Heart right ventricle (tissue), 16 donors: ENCODE results near the gene PLA2G1B. TPM values are rescaled to one million over a fixed set of nuclear protein-coding genes. Genes with fewer than 3 reads are reported as not detected.
A peak's percentile ranks its signal among the peaks of the same experiment; 100 is the strongest.

Experiments
- ATAC-seq, 8 donors: fragments of 200-7000 bp; cut with Tn5 transposase; one replicate each; pipeline ENCODE4 v1.9.1; 2020; ENCODE audit warnings: mild to moderate bottlenecking in 8 of 8, moderate library complexity in 8 of 8, moderate number of reproducible peaks in 1 of 8
- DNase-seq, 2 donors: peaks; one replicate each; pipeline ENCODE4 v3.0.0-alpha.2; 2020
- H3K27ac ChIP-seq, 10 donors: fragments of 200-600 bp; sonication (generic) in 2 of 10; one replicate each; pipeline versions ENCODE4 v1.5.0 to v1.8.0; 2020 to 2022; ENCODE audit warnings: mild to moderate bottlenecking in 3 of 10
- H3K27me3 ChIP-seq, 7 donors: fragments of 200-600 bp; one replicate each; pipeline ENCODE4 v1.8.0; 2021 to 2022; ENCODE audit warnings: mild to moderate bottlenecking in 2 of 7
- H3K36me3 ChIP-seq, 9 donors: fragments of 200-600 bp; sonication (generic) in 1 of 9; one replicate each; pipeline versions ENCODE4 v1.5.0 to v1.8.0; 2020 to 2022; ENCODE audit warnings: mild to moderate bottlenecking in 2 of 9
- H3K4me1 ChIP-seq, 9 donors: fragments of 200-600 bp; sonication (generic) in 1 of 9; one replicate each; pipeline versions ENCODE4 v1.5.0 to v1.8.0; 2020 to 2022; ENCODE audit warnings: mild to moderate bottlenecking in 4 of 9
- H3K4me3 ChIP-seq, 10 donors: fragments of 200-600 bp; sonication (generic) in 2 of 10; one replicate each; pipeline versions ENCODE4 v1.5.0 to v1.8.0; 2020 to 2022; ENCODE audit warnings: mild to moderate bottlenecking in 7 of 10, moderate library complexity in 2 of 10
- H3K9me3 ChIP-seq, 11 donors: fragments of 200-600 bp in 10 of 11; sonication (generic) in 2 of 11; one replicate each; pipeline versions ENCODE4 v1.5.0 to v1.8.0; 2013 to 2022; ENCODE audit warnings: mild to moderate bottlenecking in 2 of 11, control low read depth in 1 of 11, moderate library complexity in 1 of 11
- CTCF ChIP-seq, 9 donors: fragments of 200-600 bp; sonication (generic) in 2 of 9; IDR thresholded peaks; one replicate each; pipeline versions ENCODE4 v1.5.0 to v1.8.0; 2021 to 2022; ENCODE audit warnings: antibody characterized with exemption in 9 of 9, mild to moderate bottlenecking in 5 of 9, moderate library complexity in 1 of 9
- WGBS, 2 donors: extraction: QIAGEN DNeasy Blood & Tissue Kit; methylation state at CpG; one replicate each; pipeline ENCODE4 v1.1.7; 2013; ENCODE audit warnings: inconsistent platforms in 1 of 2; 5-methylcytosine and 5-hydroxymethylcytosine counted together
- intact Hi-C, 10 donors: fragments of 100-400 bp; cut with DNase I; formaldehyde crosslinking; loops; one replicate each; pipeline versions ENCODE4 v1.11.1 to v1.14.2; 2022
- polyA plus RNA-seq, 2 donors: library from polyadenylated mRNA; stranded (reverse); fragments of 200-250 nt; gene quantifications; one replicate each; pipeline ENCODE4 v1.2.3, GENCODE V29; 2013
- total RNA-seq, 10 donors: library from RNA; stranded (reverse); fragmentation: NEBNext Ultra II Directional in 3 of 10; extraction: Animal tissue kit (Norgen Biotek cat#: 25700) in 3 of 10; gene quantifications; one replicate each; pipeline versions ENCODE4 v1.2.1 to v1.2.4, GENCODE V29; 2021 to 2023
- donor health status: Arrhythmogenic right ventricular cardiomyopathy.
- donor health status: ischemic (EF 13 %, LVEDD 7.1; RV severe dilation, severe dysfunction).
- donor health status: healthy with polysubstance abuse.
- donor health status: DM: no; HTN: yes; CAD: no.
- donor health status: DM: no; HTN: no; CAD: no.
- donor health status: ischemic (EF 25% LVEDD 6.9; RV normal size, moderate dysfunction).
- donor health status: ischemic (EF 25% LVEDD 5.7; RV mildly dilated, moderate dysfunction).
- donor health status: healthy.
- donor health status: DM: yes; HTN: yes; CAD: no.
- donor health status: Ischemic cardiomyopathy.
- donor health status: ischemic (EF 35%, LVEDD 5.7; RV mildly dilated, moderate dysfunction).
- donor health status: nonischemic (EF 11% LVEDD 7.7; RV severe dilation, severe dysfunction).
- donor health status: DM: yes; HTN: yes; CAD: no.
- donor health status: PGD.
- donor health status: ischemic (EF 29% LVEDD 5.4; RV normal size, mild dysfunction).
- donor health status: nonischemic (EF 23%, LVEDD 6.1; RV moderate dilation, normal function).

Gene PLA2G1B
- total and polyA plus RNA-seq, 12 donors: 0.22 to 1.8 (median 0.86) TPM; not detected in 4

GRCh38 chr12:120363274-120363855 is 35.8 kb upstream of the PLA2G1B start:
- 80 to 81% methylated on average over 9 of the region's 9 CpGs for WGBS, 2 donors

DNA sequence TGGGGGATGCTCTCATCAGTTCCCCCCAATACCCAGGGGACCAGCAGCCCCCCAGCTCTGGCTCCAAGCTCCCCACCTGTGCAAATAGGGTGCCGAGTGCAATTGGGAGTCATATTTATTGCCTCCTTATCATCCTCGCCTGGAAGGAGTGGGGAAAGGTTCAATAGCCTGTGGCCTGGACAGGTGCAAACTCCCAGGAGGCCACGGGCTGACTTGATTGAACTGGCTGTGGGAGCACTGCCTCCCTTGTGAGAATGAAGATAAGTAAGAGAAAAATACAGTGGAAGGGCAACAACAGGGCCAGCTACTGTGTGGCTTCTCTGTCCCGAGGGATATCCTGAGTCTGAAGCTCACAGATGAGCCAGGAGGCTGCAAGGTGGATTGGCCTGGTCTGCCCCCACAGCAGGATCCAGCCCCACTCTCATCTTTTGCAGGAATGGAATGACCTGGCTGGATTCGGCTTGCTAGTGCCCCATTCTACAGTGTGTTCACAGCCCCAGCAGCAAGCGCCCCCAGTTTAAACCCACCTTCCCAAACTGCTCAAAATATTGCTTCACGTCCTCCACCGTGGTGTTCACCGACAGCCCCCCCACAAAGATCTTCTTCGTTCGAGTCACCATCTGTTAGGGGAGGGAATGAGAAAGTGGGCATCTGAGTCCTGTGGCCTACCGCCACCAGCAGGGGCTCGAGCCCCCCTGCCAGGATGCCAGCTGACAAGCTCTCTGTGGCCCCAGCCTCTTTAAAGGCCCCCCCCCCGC is 35.1 kb upstream of the PLA2G1B start:
- no peak for TF ChIP-seq CTCF (IDR thresholded peaks at IDR 0.05)
- DNase-seq: no peak
- Histone ChIP-seq H3K36me3 (no peaks in the 10 kb centered on the region), H3K27me3 (peaks cover 0 to 66% (median 4%) of the 10 kb centered on the region in 7 donors), H3K4me3 (no peak overlapping the region), H3K4me1 (peaks cover 0 to 23% (median 7%) of the 10 kb centered on the region in 9 donors), H3K9me3 (no peaks in the 10 kb centered on the region), H3K27ac (peak overlapping the region in 1 of 10 donors; percentile 58)
- intact Hi-C loops: loop anchor here in 1 of 10 donors (10.0 kb wide), 1 partner anchor 52 kb away; no protein-coding TSS in a partner anchor
- no peak for ATAC-seq
- 81 to 88% methylated on average over 14 of the region's 14 CpGs for WGBS, 2 donors

More at GRCh38 chr12:120363274-120363855, 35.8 kb upstream of the PLA2G1B start:
- intact Hi-C loops: loop anchor here in 1 of 10 donors (10.0 kb wide), 1 partner anchor 51 kb away; no protein-coding TSS in a partner anchor
- TF ChIP-seq CTCF (IDR thresholded peaks at IDR 0.05): no peak
- no peak for DNase-seq
- Histone ChIP-seq H3K27me3 (peaks cover 0 to 73% (median 11%) of the 10 kb centered on the region in 7 donors), H3K4me3 (no peak overlapping the region), H3K9me3 (no peaks in the 10 kb centered on the region), H3K27ac (no peak overlapping the region), H3K4me1 (peaks cover 0 to 27% (median 10%) of the 10 kb centered on the region in 9 donors), H3K36me3 (no peaks in the 10 kb centered on the region)
- no peak for ATAC-seq

DNA sequence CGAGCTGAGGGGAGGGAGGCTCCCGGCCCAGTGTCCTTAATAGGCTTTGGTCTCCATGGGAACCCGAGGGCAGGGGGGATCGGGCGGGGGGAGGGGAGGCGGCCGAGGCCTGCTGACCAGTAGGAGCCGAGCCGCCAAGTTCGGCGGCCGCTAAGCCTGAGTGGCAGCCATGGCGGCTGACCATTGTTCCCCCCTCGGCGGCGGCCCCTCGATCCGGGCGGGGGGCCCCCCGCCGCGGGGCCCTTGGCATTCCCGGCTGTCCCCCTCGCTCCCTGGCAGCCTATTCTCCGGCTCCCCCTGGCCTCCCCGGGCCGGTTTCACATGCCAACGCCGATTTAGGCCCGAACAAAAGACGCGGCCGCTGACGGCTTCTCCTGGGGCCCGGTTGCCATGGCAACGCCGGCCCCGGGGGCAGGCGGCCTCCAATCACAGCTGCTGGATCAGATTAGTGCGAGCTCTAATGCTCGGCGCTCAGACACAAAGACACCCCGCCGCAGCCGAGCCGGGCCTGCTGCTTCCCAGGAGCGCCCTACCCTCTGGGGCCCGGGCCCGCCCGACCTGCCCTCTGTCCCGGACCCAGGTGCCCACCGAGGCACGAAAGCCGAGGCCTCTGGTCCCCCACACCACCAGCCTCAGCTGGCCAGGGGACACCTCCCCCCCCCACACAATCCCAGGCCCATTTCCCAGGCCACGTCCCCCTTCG is 34.1 kb upstream of the PLA2G1B start:
- H3K9me3 ChIP-seq: no peaks in the 10 kb centered on the region
- TF ChIP-seq CTCF (IDR thresholded peaks at IDR 0.05): no peak
- peak; percentile 27 to 78 (median 62) for ATAC-seq
- intact Hi-C loops: loop anchor here in 1 of 10 donors (10.0 kb wide), 1 partner anchor 53 kb away; no protein-coding TSS in a partner anchor
- peaks cover 0 to 5% (median 0%) of the 10 kb centered on the region in 9 donors for H3K36me3 ChIP-seq
- H3K4me1 ChIP-seq: peaks cover 0 to 19% (median 2%) of the 10 kb centered on the region in 9 donors
- peak overlapping the region in 9 of 10 donors; percentile 29 to 54 (median 40) for H3K4me3 ChIP-seq
- DNase-seq: peak; percentile 56 to 71
- H3K27ac ChIP-seq: peak overlapping the region in 5 of 10 donors; percentile 26 to 65 (median 53)
- 12 to 15% methylated on average over 55 to 56 of the region's 56 CpGs for WGBS, 2 donors
- peaks cover 0 to 56% (median 4%) of the 10 kb centered on the region in 7 donors for H3K27me3 ChIP-seq

GRCh38 chr12:120359128-120359527 is 31.5 kb upstream of the PLA2G1B start:
- no peak overlapping the region for H3K4me3 ChIP-seq
- no peak for TF ChIP-seq CTCF (IDR thresholded peaks at IDR 0.05)
- H3K4me1 ChIP-seq: peaks cover 0 to 14% (median 2%) of the 10 kb centered on the region in 9 donors
- 83 to 85% methylated on average over 1 of the region's 1 CpG for WGBS, 2 donors
- no peak overlapping the region for H3K27ac ChIP-seq
- peaks cover 0 to 5% (median 0%) of the 10 kb centered on the region in 9 donors for H3K36me3 ChIP-seq
- no peaks in the 10 kb centered on the region for H3K9me3 ChIP-seq
- H3K27me3 ChIP-seq: peaks cover 0 to 37% (median 4%) of the 10 kb centered on the region in 7 donors
- DNase-seq (no peak), ATAC-seq (no peak)
- intact Hi-C loops: loop anchor here in 1 of 10 donors (5.0 kb wide), 1 partner anchor 68 kb away; no protein-coding TSS in a partner anchor
